ENCODE results near the gene MATN1.

MATN1 gene

GRCh38 chr1:30725450-30726095 lies 2.2 kb upstream of the MATN1 start:
- Histone ChIP-seq H3K9me2 (ENCODE audit: low read depth, low read length) (no peaks in the 10 kb centered on the region), H3K9ac (ENCODE audit: low read length) (no peak overlapping the region), H3K4me2 (ENCODE audit: low read length) (no peak overlapping the region), H3F3A (ENCODE audit: insufficient read depth, low read length) (no peaks in the 10 kb centered on the region), H3K79me2 (ENCODE audit: insufficient read depth, low read length) (no peaks in the 10 kb centered on the region), H3K4me3 (ENCODE audit: low read depth, low read length, poor library complexity, severe bottlenecking) (no peak overlapping the region), H3K9me3 (ENCODE audit: low read length) (no peaks in the 10 kb centered on the region), H3K36me3 (ENCODE audit: insufficient read depth, low read length) (no peaks in the 10 kb centered on the region), H3K4me1 (ENCODE audit: insufficient read depth, low read length, severe bottlenecking) (peaks cover 8% of the 10 kb centered on the region), H3K27me3 (ENCODE audit: insufficient read depth, low read length) (no peaks in the 10 kb centered on the region; the same call in 1 of the 2 replicates), H4K20me1 (ENCODE audit: insufficient read depth, low read length) (no peaks in the 10 kb centered on the region), H2AFZ (ENCODE audit: low read length) (no peak overlapping the region), H3K27ac (ENCODE audit: low read depth, low read length, poor library complexity, severe bottlenecking) (no peak overlapping the region)
- TF ChIP-seq CTCF (IDR thresholded peaks at IDR 0.05; ENCODE audit: low read length) (no peak), EZH2 (IDR thresholded peaks at IDR 0.05; ENCODE audit: borderline replicate concordance, low read length) (no peak)

- no peak overlapping the region for H3K9ac ChIP-seq (ENCODE audit: low read length)
- no peaks in the 10 kb centered on the region for H3F3A ChIP-seq (ENCODE audit: insufficient read depth, low read length)
- no peak for TF ChIP-seq EZH2 (IDR thresholded peaks at IDR 0.05; ENCODE audit: borderline replicate concordance, low read length)
- no peak for TF ChIP-seq CTCF (IDR thresholded peaks at IDR 0.05; ENCODE audit: low read length)
- H3K36me3 ChIP-seq (ENCODE audit: insufficient read depth, low read length): no peaks in the 10 kb centered on the region
- no peak overlapping the region for H3K4me2 ChIP-seq (ENCODE audit: low read length)
- no peak overlapping the region for H3K27ac ChIP-seq (ENCODE audit: low read depth, low read length, poor library complexity, severe bottlenecking)
- H3K9me3 ChIP-seq (ENCODE audit: low read length): no peaks in the 10 kb centered on the region
- H3K27me3 ChIP-seq (ENCODE audit: insufficient read depth, low read length): no peaks in the 10 kb centered on the region; the same call in 1 of the 2 replicates
- H2AFZ ChIP-seq (ENCODE audit: low read length): no peak overlapping the region
- H4K20me1 ChIP-seq (ENCODE audit: insufficient read depth, low read length): no peaks in the 10 kb centered on the region
- H3K79me2 ChIP-seq (ENCODE audit: insufficient read depth, low read length): no peaks in the 10 kb centered on the region
- peaks cover under 1% of the 10 kb centered on the region for H3K4me1 ChIP-seq (ENCODE audit: insufficient read depth, low read length, severe bottlenecking)
- no peaks in the 10 kb centered on the region for H3K9me2 ChIP-seq (ENCODE audit: low read depth, low read length)
- no peak overlapping the region for H3K4me3 ChIP-seq (ENCODE audit: low read depth, low read length, poor library complexity, severe bottlenecking)
These were observed 1.5 kb upstream of the MATN1 start for GRCh38 chr1:30724655-30725421.

GRCh38 chr1:30724175-30724574 lies 790 bp upstream of the MATN1 start:
- Histone ChIP-seq H3K9ac (ENCODE audit: low read length) (no peak overlapping the region), H3K36me3 (ENCODE audit: insufficient read depth, low read length) (no peaks in the 10 kb centered on the region), H3K4me1 (ENCODE audit: insufficient read depth, low read length, severe bottlenecking) (no peaks in the 10 kb centered on the region), H4K20me1 (ENCODE audit: insufficient read depth, low read length) (no peaks in the 10 kb centered on the region), H3K27me3 (ENCODE audit: insufficient read depth, low read length) (no peaks in the 10 kb centered on the region; the same call in 1 of the 2 replicates), H3K9me3 (ENCODE audit: low read length) (no peaks in the 10 kb centered on the region), H3K27ac (ENCODE audit: low read depth, low read length, poor library complexity, severe bottlenecking) (no peak overlapping the region), H3K79me2 (ENCODE audit: insufficient read depth, low read length) (no peaks in the 10 kb centered on the region), H3K4me2 (ENCODE audit: low read length) (no peak overlapping the region), H3K9me2 (ENCODE audit: low read depth, low read length) (no peaks in the 10 kb centered on the region), H3K4me3 (ENCODE audit: low read depth, low read length, poor library complexity, severe bottlenecking) (no peak overlapping the region), H2AFZ (ENCODE audit: low read length) (no peak overlapping the region), H3F3A (ENCODE audit: insufficient read depth, low read length) (no peaks in the 10 kb centered on the region)
- TF ChIP-seq CTCF (IDR thresholded peaks at IDR 0.05; ENCODE audit: low read length) (peak; percentile 52), EZH2 (IDR thresholded peaks at IDR 0.05; ENCODE audit: borderline replicate concordance, low read length) (no peak)
